Endometrium (tissue), 2 donors: Measurements from ENCODE around the gene OCA2.
"Not testable (repeated sequence)": the region's sequence is repeated elsewhere in the genome, so short reads cannot be mapped to it uniquely, and the experiment has no call there.

ENCODE experiments used
- FAIRE-seq: peaks from 2 replicates; lab custom pipeline; 2012; peaks lifted over from hg19 to GRCh38; lab: Jason Lieb, UNC
- donor health status: control.
- donor health status: control.

The OCA2 gene

DNA sequence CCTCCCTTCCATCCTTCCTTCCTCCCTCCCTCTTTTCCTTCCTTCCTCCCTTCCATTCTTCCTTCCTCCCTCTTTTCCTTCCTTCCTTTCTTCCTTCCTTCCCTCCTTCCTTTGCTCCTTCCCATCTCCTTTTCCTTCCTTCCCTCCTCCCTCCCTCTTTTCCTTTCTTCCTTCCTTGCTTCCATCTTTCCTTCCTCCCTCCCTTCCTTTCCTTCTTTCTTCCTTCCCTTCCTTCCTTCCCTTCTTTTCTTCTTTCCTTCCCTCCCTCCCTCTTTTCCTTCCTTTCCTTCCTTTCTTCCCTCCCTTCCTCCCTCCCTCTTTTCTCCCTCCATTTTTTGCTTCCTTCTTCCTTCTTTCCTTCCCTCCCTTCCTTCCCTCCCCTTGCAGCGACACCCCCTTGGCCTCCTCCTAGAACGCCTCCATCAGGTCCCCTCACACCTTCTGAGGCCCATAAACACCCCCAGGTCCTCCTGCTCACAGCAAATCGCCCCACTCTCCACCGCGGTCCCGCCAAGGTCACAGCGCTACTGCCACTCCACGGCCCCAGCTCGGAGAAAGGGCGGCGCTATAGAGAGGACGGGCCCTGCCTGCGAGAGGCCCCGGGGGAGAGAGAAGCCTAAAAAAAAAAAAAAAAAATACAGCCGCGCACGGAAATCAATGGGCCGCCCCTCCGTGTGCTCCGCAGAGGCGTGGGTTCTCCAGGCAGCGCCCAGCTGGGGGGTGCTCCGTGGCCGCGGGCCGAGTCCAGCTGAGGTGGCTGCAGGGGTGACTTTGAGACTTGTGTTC, 328.2 kb downstream of the OCA2 start:
- FAIRE-seq, result no peak

DNA sequence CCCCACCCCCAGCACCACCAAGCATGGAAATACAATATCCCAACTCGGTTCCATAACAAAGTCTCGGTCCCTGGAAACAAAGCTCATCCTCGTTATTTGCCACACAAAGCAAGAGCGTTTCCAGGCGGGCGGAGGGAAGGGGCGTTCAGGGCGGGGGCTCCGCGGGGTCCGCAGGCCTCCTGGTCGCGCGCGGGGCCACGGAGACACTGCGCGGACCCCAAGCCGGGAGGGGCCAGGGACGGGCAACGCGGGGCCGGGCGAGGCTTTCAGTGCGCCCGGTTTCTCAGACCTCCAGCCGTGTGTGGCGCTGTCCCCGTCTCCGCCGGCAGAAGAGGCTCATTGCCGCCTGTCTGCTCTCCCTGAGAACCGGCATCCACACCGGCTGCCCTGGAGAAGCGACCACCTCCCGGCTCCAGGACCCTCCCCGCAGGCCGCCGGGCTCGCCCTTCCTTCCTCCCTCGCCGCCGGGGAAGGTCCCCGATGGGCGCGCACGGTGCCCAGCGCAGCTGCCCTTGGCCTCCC, 329.0 kb downstream of the OCA2 start:
- no peak for FAIRE-seq

DNA sequence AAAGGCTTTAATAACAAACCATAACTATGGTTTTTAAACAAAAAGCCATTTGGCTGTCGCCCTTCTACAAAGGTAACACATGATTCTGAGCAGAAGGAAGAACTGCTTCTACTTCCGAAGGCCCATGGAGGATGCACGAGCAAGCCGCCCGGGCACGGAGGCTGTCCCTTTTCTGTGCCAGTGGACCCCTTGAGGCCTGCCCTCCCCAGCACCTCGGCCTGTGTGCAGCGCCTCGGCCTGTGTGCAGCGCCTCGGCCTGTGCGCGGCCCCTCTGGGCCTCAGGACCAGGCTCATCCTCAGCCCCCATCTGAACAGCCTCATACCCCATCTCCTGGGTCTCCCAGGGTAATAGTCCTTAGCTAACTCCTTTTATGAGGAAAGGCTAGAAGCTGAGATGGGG, 329.5 kb downstream of the OCA2 start:
- no peak for FAIRE-seq

DNA sequence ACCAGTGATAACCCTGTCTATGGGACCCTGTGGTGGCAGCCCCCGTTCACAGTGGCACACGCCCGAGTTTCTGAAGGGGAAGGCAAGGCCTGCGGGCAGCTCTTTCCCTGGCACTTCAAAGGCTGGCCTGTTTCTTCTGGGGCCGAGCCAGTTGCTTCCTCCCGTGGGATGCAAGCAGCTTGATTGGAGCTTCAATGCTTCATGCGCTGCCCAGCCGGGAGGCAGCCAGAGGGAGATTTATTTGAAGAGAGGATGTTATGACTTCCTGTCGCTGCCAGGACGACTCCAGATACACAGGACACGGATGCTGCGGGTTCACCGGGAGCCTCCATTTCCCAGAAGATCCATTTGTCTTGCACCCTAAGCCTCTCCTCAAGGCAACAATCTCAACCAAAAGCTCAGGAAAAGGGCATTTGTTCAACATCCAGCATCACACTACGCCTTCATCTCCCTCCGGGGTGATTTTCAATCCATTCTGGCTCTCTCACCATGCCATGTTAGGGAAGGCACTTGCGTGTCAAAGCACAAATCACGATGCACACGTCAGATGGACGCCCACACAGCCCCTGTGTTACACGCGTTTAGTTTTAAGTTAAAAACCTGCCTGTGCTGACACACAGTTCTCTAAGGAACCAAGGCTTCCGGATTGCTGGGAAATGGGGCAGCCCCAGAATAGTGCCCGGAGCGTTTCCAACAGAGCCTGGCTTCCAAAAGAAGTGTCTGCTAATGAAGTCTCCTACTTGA, 330.2 kb downstream of the OCA2 start:
- no peak for FAIRE-seq

DNA sequence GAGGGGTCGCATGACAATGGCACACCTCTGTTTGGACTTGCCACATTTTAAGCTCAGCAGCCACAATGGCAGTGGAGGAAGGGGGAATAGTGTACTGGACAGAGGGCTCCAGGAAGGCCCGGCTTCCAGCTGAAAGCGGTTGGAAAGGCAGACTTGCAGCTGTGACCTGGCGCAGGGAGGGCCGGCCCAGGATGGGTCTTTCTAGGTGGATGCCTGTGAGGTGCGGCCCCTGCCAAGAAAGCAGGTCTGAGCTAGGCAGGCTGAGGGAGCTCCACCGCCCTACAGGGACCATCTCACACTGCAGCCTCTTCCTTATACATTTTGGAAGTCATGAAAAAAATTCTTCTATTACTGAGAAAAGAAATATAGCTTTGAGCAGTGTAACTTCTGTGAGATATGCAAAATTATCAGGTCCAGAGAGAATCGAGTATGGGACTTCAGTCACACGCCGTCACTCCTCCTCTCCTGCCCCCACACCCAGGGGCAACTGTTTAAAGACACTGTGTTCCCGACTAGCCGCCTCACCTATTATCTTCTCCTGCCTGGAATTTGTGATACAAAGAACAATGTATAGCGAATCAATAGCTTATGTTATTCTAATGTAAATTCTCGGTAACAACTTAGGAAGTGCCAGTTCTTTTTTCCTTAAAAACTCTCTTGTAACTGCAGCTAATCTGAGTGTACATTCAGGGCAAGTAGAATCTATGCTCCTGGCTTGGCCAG, 331.0 kb downstream of the OCA2 start:
- no peak for FAIRE-seq

DNA sequence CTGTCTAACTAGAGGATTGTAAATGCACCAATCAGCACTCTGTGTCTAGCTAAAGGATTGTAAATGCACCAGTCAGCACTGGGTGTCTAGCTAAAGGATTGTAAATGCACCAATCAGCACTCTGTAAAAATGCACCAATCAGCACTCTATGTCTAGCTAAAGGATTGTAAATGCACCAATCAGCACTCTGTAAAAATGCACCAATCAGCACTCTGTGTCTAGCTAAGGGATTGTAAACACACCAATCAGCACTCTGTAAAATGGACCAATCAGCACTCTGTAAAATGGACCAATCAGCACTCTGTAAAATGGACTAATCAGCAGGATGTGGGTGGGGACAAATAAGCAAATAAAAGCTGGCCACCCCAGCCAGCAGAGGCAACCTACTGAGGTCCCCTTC, 331.7 kb downstream of the OCA2 start:
- not testable (repeated sequence) for FAIRE-seq

DNA sequence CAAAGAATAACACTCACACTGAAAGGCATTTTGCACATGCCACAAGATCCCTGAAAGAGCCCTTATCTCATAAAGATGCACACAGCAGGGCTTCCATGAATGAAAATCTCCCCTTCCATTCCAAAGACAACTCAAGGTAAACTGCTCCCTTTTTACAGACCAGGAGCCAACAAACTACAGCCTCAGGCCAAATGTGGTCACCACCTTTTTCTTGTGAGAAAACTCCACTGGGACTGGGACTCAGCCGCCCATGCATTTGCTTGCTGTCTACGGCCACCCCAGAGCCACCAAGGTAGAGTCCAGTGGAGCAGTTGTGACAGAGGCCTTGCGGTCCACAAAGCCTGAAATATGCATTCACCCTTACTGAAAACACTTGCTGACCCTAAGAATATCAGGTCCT, 334.8 kb downstream of the OCA2 start:
- no peak for FAIRE-seq

DNA sequence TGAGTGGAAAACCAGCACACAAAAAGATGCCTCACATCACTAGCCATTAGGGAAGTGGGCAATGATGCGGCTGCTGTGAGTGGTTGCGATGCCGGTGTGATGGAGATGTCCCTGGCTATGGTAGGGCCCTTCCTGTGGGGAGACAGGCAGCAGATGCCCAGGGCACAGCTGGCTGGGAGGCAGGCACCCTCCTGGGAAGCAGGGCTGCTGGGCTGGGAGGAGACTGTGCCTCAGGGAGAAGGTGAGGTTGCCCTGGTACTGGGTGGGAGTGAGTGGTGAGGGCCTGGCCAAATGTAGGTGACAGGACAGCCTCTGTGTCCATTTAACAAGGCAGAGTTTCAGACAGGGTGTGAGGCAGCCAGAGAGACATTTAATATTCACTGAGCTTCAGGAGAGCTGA, 335.6 kb downstream of the OCA2 start:
- no peak for FAIRE-seq

DNA sequence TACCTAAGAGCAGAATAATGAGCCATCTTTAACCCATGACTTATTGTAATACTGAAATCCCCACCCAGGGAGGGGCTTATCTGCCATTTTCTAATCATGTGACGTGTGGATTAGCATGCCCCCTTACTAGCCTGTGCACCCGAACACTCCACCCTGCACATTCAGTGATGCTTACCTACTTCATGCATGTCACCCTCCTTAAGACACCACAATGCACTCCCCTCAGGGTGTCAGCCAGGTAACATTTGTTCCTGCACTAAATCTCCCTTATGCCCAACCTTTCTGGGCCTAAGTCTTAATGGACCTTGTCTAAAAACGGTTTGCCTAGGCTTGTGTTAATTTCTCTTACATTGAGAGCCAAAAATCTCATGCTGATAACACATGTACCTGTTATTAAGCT, 336.6 kb downstream of the OCA2 start:
- FAIRE-seq, result no peak

DNA sequence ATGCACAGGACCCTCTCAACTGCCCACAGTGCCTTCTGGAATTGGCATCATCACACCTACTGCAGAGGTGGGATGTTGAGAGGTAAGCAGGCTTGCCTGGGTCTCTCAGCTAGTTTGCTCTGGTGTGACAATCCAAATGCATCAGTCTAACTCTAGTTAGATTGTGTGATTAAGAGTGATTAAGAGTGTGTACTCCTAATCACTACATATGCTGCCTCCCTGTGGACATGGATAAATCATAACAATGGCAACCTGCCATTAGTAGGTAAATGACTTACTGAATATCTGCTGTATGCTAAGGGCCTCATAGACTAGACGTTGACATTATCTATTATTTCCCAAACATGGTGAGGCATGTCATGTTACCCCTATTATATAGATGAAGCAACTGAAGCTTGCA, 342.1 kb downstream of the OCA2 start:
- no peak for FAIRE-seq

DNA sequence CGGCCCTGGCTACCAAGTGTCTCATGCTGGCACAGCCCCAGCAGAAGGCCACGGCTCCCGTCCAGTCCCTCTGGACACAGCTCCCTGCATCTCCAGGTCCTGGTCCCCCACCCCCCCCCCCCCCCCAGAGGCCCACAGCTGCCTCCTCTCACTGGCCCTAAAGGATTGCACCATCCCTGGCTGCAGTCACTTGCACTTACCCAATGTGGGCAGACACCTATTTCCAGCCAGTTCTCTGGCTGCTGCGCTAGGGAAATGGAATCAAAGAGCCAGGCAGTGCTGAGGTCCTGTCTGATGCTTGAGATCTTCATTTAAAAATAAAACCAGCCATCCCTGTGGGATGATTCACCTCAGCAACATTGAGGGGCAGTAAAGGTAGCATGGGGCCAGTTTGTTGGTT, 346.4 kb downstream of the OCA2 start:
- FAIRE-seq, result no peak

DNA sequence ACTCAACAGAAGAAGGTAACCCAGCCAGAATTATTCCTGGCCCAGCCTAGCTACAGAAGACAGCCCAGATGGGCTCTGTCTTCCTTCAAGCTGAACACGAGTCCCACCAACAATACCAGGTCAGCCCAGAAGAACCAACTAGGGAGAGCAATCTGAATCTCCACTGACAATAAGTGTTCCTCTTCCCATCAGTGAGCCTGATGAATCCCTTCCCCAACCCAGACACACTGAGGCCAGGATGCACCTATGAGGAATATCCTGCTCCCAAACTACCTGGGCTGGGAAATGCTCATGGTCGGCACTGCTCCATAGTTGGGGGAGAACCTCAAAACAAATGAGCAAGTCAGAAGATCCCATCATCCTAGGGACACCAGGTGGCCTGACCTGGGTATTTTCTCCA, 351.1 kb downstream of the OCA2 start:
- FAIRE-seq, result no peak

DNA sequence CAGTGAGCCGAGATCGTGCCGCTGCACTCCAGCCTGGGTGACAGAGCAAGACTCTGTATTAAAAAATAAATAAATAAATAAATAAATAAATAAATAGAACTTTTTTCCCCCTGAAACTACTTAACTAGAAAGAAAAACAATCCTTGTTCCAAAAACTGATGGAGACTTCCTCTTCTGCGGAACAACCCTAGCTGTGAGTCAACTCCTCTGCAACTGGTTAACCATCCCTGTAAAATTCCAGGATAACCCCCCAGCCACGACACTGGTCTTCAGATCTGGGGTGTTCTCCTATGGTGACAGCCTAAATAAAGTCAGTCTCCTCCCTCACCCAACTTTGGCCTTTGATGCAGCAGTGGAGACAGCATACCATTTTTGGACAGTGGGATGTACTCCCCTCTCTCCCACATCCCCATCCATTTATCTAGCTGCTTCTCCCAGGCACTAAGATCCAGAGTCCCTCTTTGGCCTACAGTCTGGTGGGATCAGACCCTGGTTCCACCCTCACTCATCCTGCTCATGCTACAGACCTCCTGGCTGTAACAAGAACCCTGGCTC, 352.6 kb downstream of the OCA2 start:
- no peak for FAIRE-seq

DNA sequence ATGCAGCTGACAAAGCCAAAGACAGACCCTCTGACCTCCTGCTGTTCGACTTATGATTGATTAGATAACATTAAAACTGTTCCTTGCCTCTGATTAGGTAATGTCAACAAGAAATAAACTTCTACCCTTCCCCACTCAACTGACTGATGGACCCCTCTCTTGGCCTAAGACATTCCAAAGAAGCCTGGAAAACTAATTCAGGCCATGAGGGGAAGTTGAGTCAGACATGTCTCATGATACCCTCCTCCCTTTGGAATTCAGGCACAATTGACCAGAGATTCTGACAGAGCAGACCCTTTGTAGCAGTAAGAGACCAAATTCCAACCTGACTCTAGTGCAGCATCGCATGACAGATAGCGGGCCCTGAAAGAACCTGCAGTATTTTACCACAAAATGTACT, 354.5 kb downstream of the OCA2 start:
- no peak for FAIRE-seq

DNA sequence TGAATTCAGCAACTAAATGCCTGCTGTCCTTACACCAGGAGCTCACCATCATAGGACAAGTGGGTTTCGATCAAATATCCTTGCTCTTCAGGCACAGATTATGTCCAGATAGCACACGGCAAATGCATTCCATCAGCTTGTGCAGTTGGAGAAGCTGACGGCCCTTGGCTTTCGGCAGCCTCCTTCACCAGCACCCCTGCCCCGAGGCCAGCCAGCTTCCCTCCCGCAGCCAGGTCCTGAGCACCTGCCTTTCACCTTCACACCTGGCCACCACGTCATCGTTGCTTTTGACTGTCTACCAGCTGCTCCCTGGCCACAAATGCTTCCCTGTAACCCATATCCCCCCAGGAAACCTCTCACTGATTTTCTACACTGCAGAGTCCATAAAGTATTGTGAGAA, 355.5 kb downstream of the OCA2 start:
- FAIRE-seq, result no peak

DNA sequence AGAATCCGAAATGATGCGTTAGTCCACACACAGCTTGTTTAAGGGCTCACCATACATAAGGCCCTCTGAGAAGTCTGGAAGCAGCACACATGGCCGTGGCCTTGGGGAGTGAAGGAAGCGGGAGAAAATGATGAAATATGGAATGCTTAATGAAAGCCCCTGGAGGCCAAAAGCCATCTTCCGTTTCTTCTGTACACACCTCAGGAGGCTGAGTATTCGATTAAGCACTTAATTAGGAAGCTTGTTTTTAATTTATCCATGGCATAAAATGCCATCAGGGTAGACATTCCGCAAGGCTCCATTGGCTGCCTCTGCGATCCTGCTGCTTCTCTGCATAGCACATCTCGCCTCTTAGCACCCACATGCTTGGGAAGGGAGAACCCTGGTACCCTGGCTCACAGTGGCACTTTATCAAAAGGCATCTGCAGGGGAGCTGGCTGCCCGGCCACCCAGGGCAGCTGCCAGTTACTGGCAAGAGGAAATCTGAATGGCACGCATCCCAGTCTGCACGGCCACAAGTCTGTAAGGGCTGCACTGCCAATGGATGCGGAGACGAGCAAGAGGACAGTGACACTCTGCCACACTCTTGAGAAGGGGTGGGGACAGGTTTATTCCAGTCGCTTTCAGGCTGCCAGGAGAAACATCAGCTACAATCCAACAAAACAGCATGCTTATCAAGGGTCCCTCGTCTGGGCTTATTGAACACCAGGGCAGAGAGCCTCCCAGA, 356.2 kb downstream of the OCA2 start:
- no peak for FAIRE-seq

DNA sequence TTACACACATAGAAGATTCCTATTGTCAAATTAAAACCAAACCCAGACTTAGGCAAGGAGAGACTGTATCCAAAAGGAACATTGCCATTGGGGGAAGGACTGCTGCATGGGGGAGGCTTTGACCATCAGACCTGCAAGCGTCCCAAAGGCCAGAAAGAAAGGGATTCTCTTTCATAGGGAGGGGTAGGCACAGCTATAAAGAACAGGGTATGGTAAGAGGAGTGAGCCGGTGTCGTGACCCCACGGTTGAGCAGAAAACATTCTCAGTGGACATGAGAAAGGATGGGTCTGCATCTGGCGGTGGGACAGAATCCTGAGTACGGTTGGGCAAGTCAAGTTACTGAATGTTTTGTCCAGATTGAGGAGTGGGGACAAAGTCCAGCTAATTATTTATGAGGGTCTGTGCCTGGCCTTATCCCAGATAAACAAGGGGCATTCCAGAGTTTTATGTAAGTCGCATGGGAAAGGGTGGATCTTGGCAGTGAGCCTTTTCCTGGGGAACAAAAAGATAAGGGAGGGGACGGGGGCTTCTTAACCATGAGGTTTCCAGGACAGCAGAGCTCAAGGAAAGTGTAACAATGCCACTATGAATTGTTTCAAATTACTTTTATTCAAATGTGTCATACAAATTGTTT, 357.8 kb downstream of the OCA2 start:
- no peak for FAIRE-seq

DNA sequence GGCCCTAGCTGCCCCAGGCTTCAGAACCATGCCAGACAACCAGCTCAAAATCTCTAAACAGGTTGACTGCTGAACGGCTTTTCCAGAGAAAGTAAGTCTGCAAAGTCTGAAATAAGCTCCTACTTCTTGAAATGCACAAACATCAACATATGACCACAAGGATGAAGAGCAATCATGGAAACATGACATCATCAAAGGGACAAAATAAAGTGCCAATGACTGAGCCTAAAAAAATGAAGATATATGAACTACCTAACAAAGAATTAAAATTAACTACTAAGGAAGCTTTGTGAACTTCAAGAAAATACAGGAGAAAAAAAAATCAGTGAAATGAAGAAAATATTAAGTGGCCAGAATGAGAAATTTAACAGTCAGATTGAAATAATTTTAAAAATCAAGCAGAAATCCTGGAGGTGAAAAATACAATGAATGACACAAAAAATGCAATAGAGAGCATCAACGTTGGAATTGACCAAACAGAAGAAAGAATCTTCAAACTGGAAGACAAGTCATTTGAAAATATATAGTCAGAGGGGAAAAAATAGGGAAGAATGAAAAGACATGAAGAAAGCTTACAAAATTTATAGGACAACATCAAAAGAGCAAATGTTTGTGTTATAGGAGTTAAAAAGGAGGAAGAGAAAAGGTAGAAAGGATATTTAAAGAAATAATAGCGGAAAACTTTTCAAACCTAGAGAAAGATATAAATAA, 364.2 kb downstream of the OCA2 start:
- no peak for FAIRE-seq

DNA sequence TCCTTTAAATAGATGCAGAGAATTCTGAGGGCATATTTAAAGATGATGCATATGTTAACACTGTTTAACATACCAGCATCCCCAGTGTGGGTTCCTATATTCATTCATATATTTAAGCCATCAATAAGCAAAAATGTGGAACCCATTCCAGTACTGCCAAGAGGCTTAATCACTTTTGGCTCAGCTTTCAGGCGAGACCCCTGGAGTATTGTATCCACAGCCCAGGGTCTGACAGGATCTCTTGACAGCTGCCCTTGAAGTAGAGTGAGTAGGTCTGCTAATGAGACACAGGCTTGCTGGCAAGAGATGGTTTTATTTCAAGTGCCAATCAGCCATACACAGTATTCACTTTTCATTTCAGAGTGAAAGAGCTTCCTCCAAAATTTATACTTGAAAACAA, 367.3 kb downstream of the OCA2 start:
- no peak for FAIRE-seq

DNA sequence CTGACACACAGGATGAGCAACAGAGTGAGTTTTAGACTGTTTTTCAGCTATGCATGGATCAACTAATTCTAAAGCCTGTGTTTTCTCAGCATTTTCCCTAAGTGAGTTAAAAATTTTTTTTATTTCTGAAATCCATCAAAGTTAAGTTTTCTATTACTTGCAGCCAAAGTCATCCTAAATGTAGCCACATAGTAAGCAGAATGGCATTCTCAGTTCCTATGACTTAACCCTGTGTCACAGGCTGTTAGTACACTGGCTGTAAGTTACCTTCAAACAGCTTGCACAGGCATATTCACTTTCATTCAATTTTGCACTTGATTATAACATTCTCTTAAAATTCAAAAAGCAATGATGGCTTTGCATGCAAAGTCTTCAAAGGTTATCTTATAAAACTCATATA, 368.2 kb downstream of the OCA2 start:
- no peak for FAIRE-seq

DNA sequence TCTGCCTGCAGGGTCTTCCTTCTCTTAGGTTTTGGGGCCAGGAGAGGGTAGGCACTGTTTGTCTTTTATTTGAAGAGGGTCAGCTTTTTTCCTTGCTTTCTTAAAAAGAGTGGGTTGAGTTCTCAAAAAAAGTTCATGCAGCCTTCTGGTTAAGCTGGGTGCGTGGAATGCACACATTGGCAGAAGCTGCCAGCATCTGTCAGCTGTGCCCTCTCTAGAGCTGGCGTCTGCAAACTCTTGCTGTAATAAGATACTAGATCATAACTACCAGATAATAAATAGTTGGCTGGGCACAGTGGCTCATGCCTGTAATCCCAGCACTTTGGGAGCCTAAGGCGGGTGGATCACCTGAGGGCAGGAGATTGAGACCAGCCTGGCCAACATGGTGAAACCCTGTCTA, 373.4 kb downstream of the OCA2 start:
- no peak for FAIRE-seq
